NCI-H187 treated with DMSO at 0.1 percent for 48 hours (cell line): ENCODE data around the gene CLK3.

Source experiments
- DNase-seq: peaks from one replicate; lab custom pipeline; 2025; lab: John Stamatoyannopoulos, UW

The CLK3 gene

DNA sequence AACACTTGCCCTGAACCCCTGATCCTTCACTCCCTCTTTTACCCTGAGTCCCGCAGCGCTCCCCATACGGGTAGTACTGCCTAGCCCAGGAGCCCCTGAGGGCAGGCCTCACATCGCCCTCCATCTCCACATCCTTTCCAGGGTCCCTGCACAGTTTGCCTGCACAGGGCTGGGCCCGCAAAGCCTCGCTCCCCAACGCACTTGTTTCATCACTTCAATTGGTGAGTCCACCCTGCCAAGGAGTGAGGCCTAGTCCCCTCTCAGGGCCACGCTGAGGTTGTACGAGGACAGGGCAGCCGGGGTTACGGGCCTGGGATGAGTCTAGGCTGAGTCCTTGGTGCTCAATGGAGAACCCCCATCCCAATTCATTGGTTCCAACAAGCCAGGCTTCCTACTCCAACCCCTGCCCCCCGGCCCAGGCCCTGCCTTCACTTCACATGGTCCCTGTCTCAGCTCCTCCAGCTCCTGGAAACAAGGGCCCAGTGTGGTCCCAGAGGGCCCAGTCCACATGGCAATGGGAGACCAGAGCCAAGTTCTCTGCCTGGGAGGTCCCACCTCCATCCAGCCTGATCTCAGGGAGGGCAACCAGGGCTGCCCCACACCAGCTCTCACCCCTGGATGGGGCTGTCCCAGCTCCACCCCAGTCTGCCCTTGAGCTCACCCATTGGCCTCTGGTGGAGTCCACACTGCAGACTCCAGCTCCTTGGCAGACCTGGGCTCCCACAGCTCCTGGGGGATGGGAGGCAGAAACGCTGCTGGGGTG, 12.4 kb upstream of the CLK3 start:
- no peak for DNase-seq

DNA sequence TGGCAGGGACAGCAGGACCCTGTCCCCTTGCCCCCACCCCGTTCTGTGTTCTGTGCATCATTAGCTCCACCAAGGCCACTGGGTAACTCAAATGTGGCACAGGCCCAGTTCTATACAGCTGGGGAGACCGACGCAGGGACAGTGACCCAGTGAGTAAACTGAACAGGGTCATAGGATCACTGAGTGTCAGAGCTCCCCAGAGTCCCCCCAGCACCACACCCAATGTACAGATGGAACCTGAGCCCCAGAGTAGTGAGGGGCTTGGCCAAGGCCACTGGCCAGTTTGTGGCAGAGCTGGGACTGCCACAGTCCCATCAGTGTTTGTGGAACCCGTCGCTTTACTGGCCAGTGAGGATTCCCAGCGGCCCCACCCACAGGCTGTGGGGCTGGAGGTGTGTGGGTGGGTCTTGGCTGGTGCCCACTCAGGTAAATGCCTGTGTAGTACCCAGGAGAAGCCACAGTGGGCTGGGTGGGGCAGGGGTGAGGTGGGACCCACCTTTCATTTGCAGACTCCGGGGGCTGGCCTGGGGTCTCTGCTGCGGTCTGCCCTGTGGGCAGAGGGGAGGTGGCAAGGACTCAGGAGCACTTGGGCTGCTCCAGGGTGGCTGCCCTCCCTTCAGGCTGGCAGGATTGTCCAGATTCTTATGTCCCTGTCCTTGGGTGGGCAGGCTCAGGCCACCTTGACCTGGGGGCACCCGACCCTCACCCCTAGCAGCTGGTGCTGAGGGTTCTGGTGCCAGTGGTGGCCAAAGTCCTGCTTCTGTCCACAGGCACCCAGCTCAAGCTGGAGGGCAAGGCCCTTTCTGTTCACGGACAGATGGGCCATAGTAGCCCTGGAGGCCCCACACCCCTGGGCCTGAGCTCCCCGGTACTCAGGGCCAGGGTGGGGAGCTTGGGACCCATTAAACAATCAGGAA, 11.6 kb upstream of the CLK3 start:
- no peak for DNase-seq

GRCh38 chr15:74604983-74605794, 10.4 kb upstream of the CLK3 start:
- no peak for DNase-seq

- no peak for DNase-seq
These were observed 9.9 kb upstream of the CLK3 start for GRCh38 chr15:74605795-74606150.

DNA sequence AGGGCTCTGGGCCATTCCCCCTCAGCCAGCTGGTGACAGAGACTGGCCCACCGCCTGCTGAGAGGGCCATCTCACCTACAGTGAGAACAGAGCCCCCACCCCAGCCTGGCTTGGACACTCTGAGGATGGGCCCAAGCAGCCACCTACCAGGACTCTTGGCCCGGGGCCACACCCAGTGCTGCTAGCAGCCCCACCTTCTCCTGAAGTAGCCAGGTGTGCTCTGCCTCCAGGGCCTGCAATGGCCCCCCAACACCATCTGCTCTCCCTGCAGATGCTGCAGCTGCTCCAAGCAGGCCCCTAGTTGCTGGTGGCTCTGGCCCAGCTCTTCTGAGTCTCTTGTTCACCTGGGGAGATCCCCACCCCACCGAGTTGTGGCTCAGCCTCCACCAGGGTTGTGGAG, 6.8 kb upstream of the CLK3 start:
- no peak for DNase-seq

GRCh38 chr15:74609938-74610301, 5.7 kb upstream of the CLK3 start:
- DNase-seq: no peak

DNA sequence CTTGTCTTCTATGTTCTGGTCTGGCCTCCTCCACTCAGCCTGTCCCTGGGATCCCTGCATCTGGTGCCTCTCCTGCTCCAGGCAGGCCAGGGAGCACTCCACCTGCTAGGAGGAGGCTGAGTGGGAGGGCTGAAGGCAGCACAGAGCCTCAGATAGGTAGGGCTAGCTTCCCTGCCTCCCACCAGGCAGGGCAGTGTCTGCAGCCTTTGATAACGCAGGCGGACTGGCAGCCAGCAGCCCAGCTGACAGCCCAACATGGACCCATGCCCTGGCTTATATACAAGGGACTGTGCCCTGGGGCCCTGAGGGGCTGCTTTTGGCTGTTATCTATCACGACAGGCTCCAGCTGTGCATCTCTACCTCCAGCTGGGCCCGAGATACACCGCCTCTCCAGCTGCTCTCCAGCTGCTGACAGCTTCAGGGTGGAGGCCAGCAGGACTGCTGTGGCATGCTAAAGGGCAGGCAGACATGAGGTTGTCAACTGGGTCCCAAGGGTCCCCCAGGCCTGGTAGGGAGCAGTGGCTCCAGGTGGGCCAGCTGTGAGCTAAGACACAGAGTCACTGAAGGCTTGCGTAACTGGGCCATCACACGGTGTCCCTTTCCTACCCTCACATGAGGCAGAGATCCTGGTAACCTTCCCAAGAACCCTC, 5.2 kb upstream of the CLK3 start:
- DNase-seq: no peak

GRCh38 chr15:74611341-74611740, 4.3 kb upstream of the CLK3 start:
- DNase-seq: no peak

DNA sequence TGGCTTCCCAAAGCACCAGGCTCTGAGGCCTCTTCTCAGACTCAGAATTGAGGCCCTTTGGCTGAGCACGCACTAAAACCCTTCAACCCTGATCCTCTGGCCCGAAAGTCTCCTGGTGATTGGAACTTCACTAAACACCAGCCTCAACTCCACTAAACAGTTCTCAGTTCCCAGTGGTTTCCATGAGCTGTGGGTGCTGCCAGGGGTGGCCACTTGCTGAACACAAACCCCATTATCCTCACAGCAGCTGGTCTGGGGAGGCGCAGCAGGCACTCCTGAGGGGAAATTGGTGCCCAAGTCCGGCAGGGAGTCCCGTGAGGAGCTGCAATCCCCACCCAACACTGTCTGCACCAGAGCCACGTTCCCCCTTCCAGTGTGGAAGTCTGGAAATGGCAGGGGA, 3.8 kb upstream of the CLK3 start:
- no peak for DNase-seq

DNA sequence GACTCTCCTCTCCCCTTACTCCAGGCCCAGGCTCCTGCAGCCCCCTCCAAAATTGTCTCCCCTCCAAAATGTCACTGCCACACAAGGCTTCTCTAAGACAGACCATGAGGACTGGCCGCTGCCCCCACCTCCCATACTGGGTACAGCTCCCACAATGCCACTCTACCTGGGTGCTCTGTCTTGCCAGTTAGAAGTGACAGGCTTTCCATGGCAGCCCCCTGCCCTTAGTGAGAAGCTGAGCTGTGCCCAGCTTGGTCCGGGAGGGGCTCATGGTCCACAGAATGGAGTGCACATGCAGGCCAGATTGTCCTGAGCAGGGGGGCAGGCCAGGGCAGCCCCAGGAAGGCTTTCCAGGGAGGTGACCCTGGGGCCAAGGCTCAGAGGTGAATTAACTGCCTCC, 3.0 kb upstream of the CLK3 start:
- DNase-seq: no peak

DNA sequence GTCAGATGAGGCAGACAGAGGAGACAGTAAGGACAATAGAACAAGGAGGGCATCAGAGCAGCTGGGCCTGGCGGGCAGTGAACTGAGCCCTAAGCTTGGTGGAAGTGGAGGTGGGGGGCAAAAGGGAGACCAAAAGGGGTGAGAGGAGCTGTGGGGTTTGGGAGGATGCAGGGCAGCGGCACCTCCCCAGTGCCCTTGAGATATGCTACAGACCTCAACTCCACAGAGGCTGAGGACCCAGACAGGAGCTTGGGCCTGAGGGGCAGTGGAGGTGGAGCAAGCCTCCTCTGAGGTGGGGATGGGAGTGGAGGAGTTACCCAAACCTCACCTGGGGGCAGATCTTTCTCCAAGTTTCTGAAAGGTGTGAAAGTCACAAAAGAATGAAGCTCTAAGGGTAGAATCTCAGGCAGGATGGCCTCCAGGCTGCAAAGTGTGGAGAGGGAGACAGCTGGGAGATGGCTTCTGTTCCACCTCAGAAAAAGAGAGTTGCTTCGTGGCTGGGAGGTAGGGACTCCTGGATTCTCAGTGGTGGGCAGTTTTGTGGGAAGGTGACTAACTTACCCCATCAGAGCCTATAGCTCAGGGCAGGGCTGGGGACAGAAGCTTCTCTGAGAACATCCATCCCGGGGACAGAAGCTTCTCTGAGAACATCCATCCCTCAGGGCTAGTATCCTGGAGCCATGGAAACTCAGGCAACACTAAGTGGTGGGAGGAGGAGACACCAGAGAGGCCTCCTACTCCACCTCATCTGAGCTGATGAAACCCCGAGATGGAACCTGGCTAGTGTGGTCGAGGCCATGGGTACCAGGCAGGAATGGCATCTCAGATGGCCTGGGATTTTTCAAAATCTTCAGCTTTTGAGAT, 2.3 kb upstream of the CLK3 start:
- no peak for DNase-seq

DNA sequence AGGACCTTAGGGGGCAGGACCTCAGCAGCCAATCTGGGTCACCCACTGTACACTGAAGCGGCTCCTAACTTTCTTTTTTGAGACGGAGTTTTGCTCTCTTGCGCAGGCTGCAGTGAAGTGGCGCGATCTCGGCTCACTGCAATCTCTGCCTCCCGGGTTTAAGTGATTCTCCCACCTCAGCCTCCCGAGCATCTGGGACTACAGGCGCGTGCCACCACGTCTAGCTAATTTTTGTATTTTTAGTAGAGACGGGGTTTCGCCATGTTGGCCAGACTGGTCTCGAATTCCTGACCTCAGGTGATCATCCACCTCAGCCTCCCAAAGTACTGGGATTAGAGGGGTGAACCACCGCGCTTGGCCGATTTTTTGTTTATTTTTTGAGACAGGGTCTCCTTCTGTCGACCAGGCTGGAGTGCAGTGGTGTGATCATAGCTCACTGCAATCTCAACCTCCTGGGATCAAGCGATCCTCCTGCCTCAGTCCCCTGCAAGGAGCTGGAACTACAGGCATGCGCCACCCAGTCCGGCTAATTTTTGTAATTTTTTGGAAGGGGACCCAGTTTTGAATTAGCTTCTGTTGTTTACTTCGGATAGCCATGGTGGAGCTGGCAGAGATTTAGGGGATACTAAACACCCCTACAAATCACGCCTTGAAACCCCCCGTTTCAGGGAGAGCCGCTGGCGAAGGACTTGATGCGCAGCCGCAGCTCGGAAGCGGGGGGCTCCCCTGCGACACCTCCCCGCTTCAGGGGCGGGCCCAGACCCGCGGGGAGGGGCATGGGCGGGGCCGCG, 1.5 kb upstream of the CLK3 start:
- no peak for DNase-seq

DNA sequence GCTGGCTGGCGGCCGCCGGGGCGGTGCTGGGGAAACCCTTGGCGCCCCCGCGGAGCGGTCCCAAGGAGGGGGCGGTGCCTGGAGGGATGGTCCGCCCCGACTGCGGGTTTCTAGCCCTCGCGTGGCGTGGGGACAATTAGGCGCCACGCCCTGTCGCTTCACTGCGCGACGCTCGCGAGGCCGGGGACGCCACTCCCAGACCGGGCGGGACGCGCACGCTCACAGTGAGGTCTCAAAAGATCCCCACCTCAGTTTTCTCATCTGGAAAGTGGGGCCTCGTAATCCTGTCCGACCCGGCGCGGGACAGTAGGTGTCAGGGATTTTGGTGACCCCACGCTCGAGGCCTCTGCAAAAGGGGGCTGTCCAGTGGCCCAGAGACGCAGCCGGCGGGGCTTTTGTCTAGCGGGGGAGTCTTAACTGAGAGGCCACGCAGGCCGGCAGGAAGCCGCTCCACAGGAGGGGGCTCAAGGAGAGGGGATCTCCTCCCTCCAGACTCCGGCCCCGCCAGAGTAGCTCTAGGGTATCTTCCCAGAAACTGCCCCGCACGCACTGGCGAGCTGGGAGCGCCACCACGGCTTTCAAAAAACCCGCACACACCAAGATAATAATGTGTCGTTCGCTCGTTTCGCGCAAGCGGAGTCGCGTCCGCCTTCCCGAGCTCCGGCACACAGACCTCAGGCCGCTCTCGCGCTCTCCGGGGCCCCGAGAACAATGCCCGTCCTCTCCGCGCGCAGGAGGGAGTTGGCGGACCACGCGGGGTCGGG, 710 bp upstream of the CLK3 start:
- no peak for DNase-seq

DNA sequence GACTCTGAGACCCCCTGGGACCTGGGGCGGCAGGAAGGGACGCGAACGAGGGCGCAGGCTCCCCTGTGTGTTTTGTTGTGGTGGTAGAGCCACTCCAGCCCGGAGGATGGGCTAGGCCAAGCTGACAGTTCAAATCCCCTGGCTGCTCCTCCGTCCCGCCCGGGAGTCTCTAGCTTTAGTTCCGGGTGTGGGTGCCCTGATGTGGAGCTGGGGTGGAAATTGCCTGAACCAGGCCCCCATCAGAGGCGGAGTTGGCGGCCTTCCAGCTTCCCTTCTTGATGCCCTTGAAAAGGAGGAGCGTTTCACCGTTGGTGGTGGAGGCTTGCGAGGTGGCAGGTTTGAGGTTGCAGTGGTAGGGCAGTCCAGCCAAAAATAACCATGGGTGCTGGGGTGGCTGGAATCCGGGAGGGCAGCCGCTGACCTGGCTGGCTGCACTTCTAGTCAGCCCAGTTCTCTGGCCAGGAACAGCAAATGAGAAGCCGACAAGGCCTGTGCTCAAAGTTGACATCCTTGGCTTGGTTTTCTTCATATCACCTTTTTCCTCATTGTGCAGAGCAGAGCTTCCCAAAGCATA, 817 bp downstream of the CLK3 start:
- no peak for DNase-seq

DNA sequence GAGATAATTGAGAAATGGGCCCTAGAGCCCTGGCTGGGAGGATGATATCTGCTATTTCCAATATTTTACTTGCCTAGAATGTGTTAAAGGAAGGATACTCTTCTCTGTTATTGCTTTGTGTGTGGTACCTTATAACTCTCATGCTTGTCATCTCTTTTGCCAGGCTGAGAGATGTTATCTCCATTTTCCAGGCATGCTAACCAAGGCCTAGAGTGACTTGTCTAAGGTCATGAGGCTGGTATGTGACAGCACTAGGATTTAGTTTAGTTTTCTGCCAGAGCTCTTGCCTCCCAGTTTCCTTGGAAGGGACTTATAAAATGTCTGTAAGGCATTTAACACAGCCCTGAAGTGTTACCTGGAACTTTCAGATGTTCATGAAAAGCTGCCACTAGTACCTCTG, 1.4 kb downstream of the CLK3 start:
- DNase-seq: no peak

- no peak for DNase-seq
These were observed 3.4 kb downstream of the CLK3 start for GRCh38 chr15:74618841-74619596.

- no peak for DNase-seq
These were observed 4.4 kb downstream of the CLK3 start for GRCh38 chr15:74619916-74620635.
